ENCODE results near the gene P3H2.

- TF ChIP-seq EZH2 (IDR thresholded peaks at IDR 0.05), result no peak
- TF ChIP-seq POLR2AphosphoS5 (IDR thresholded peaks at IDR 0.05; ENCODE audit: borderline replicate concordance, low read depth, low read length), result no peak
Observed at GRCh38 chr3:190158261-190158660, 37.6 kb upstream of the P3H2 start.
